HG03575 (cell line): Measurements from ENCODE around the gene CGB5.
"Not testable (repeated sequence)": the region's sequence is repeated elsewhere in the genome, so short reads cannot be mapped to it uniquely, and the experiment has no call there.

ENCODE experiments used
- ATAC-seq: cut with Tn5 transposase; IDR thresholded peaks from one replicate; pipeline ENCODE4 v1.9.1; 2021; ENCODE audit not compliant: unreplicated experiment, insufficient number of reproducible peaks, low FRiP score; ENCODE audit errors: extremely low read depth

Gene CGB5

GRCh38 chr19:49043548-49043947 is at the start of gene CGB5:
TSS of gene CGB5 (plus strand) at chr19:49043848. CDS start at chr19:49044210, 362 bp downstream.
- not testable (repeated sequence) for ATAC-seq

DNA sequence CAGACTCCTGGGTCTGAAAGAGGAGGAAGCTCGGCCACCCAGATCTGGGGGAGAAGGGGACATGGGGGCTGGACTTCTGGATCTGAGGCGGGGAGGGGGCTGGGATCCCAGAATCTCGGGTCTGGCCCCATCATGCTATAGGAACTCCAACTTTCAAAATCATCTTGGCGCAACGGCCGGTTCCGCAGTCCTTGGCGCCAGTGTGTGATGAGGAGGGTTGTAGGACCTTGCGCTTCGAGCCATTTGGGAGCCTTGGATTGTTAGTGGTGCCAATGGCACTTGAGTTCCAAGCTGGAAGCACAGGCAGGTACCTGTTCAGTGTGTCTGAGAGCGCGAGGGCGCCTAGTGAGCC is 49.6 kb upstream of the CGB5 start:
- ATAC-seq: no peak

DNA sequence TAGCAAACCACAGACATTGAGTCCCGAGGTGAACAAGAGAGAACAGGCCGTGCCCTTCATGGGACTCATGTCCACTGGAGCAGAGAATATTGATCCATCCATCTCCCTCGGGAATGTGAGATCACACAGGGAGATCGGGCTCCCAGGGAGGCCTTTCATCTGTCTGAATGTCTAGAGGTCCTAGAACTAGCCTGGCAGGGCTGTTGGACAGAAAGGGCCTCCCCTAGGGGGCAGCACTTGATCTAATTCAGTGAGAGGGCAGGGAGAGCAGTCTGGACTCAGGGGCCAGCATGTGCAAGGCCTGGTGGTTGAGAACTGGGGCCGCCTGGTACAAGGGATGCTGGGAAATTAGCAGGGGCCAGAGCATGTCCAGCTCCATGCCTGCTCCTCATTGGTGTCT is 45.7 kb upstream of the CGB5 start:
- ATAC-seq: no peak

DNA sequence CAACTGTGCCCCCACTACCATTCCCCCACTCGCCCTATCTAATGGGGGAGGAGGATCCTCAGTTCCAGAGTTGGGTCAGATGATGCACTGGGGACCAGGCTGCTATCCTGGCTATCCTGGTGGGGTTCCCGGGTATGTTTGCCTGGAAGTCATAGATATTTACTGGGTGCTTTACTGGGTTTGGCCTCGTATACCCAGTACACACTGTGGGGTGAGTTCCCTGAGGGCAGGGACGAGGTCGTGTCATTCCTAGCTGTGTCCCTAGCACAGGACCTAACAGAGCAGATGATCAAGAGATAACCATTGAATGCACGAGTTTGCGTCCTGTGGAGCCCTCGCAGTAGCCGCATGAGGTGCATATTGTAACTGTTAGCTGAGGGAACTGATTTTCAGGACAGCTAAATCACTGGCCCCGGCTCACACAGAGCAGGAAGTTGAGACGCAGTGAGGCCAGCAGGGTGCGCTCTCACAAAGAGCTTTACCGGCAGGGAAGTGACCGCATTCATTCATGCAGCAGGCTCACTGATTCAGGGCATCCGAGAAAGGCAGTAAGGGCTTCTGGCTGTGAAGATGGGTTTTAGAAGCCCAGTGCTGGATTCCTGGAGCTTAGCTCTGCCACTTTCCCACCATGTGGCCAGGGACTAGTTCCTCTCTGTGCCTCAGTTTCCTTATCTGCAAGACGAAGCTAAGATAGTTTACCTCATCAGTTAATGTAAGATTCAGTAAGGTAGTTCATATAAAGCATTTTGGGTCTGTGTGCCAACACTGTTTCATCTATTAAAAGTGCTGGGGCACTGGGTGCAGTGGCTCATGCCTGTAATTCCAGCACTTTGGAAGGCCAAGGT is 43.9 kb upstream of the CGB5 start:
- no peak for ATAC-seq

- no peak for ATAC-seq
Measured at GRCh38 chr19:49004133-49004532, 39.5 kb upstream of the CGB5 start.

DNA sequence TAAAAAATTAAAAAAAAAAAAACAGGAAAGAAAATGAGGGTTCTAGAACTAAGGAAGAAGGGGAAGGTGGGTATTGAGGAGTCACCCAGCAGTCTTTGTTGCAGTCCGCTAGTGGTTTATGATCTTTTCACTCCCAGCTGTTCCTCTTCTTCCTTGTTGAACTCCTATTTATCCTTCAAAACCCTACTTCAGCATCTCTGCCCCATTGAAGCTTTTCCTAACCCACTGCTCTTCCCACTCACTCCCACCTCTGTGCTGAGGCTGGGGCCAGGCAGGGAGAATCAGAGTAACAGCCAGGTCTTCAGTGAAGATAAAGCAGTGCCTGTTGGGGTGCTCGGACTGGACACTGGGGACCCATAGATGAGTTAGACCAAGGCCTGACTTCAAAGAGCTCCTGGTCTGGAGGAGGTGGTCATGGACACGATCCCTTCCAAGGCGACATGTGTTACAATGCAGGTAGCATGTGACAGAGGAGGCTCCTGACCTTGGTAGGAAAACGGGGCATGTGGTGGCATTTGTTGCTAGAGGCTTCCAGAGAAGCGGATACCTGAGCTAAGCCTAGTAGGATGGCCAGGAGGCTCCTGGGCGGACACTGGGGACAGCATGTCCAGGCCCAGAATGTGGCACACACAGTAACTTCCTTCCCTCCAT is 38.6 kb upstream of the CGB5 start:
- no peak for ATAC-seq

DNA sequence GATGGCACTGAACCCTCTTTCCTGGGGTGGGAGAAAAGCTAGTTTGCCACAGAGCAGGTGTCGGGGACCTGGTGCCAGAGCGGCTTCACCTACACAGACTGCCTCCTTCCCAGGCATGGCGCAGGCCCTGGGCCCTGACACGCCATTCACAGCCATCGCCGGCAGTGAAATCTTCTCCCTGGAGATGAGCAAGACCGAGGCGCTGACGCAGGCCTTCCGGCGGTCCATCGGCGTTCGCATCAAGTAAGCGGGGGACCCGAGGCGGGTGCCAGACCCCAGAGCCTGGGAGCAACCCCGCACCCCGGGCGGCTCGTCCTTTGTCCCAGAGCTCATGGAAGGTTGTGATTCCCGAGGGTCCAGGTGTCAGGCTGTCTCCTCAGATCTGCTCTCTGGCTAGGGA is 36.7 kb upstream of the CGB5 start:
- no peak for ATAC-seq

GRCh38 chr19:49009828-49010227 is 33.8 kb upstream of the CGB5 start:
- no peak for ATAC-seq

DNA sequence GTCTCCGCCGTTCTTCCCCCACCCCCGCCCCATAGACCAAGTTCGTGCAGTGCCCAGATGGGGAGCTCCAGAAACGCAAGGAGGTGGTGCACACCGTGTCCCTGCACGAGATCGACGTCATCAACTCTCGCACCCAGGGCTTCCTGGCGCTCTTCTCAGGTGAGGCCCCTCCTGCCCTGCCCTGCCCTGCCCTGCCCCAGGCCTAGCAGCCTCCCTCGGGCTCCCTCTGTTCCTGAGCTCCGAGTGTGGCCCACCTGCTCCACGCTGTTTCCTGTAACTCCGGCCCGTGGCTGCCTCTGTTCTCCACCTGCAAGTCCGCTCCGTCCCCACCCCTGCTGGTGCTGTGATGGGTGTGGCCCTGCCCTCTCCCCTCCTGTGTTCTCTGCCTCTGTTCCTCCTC is 33.2 kb upstream of the CGB5 start:
- no peak for ATAC-seq

- ATAC-seq: no peak
Measured at GRCh38 chr19:49011194-49011593, 32.5 kb upstream of the CGB5 start.

DNA sequence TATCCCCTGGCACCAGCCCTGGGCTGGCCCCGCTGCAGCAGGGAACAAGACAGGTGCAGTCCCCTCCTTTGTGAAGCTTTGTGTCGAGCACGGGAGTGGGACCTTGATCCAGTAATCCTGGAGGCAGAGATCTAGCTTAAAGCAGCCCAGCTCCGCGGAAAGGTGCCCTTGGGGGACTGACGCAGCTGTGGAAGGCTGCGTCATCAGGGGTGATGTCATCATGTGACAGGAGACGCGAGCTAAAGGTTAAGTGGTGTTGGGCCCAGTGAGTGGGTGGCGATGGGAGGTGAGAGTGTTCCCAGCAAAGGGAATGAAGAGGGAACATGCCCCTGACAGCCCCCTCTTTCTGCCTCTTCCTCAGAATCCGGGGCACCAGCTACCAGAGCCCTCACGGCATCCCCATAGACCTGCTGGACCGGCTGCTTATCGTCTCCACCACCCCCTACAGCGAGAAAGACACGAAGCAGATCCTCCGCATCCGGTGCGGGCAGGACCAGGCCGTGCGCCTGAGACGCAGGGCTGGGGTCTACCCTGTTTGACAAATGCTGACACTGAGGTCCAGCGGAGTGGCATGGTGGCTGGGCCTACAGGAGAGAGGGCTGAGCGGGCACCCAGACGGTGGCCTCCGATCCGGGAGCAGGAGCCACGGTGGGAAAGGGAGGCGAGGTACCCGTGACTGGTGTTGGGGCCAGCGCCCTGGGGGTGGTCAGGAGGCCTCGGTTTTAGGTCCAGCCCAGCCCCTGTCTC is 29.4 kb upstream of the CGB5 start:
- no peak for ATAC-seq

- no peak for ATAC-seq
Measured at GRCh38 chr19:49014870-49015255, 28.8 kb upstream of the CGB5 start.

- ATAC-seq: no peak
Measured at GRCh38 chr19:49016067-49016839, 27.4 kb upstream of the CGB5 start.

- no peak for ATAC-seq
Measured at GRCh38 chr19:49017041-49017665, 26.5 kb upstream of the CGB5 start, which contains the start of gene LHB. TSS of gene LHB (minus strand) at chr19:49017091. CDS start at chr19:49017081, 10 bp downstream.

GRCh38 chr19:49017666-49018351 is 25.8 kb upstream of the CGB5 start:
- no peak for ATAC-seq

DNA sequence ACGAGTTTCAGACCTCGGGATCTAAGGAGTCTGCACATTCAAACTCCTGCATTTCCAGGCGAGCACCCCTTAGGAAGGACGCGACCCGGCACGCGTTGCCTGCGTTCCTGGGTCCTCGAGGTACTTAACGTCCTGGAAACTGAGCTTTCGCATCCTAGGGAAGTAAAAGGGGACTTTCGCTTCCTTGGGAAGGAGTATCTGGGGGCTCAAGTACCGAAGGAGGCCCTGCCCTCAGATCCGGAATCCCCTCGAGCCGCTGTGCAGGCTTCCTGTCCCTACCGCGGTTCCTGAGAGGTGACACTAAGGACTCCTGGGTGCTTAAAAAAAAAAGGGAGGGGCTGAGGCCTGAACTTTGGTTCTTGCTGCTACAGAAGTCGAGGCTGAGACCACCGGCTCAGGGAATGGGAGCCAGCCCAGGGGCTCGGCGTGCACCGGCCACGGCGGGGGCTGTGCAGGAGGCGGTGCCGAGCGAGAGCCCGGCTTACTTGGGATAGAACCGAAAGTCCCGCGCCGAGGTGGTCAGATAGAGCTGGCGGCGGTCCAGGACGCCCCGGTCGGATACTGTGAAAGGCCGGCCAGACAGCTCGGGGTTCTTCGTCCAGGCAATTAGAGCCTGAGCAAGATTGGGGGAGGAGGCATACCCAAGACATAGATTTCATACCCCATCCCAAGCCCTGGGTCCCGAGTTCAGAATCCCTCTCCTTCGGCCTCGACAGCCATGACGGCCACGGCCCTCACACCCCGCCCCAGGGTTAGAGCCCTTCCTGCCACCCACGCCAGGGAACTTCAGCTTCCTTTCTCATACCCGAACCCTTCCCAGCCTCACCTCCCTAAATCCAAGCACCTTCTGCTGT is 25.0 kb upstream of the CGB5 start:
- ATAC-seq: not testable (repeated sequence)

GRCh38 chr19:49019242-49019932 is 24.3 kb upstream of the CGB5 start:
- ATAC-seq: no peak
